ENCODE data around the gene CDSN.

GRCh38 chr6:31144970-31145340, 24.7 kb upstream of the CDSN start:
- TF ChIP-seq POLR2AphosphoS5 (IDR thresholded peaks at IDR 0.05) = no peak
- no peak for TF ChIP-seq CTCF (IDR thresholded peaks at IDR 0.05 in 8 of 11, conservative IDR thresholded peaks at IDR 0.05 in 3 of 11)
- no peak for TF ChIP-seq POLR2A (IDR thresholded peaks at IDR 0.05)
